ENCODE results near the gene ACTN1. TPM values are rescaled to one million over a fixed set of nuclear protein-coding genes. Genes with fewer than 3 reads are reported as not detected.

ACTN1 gene
- total and polyA plus RNA-seq, 2 of the 8 experiments (the other 6 are each of a cell fraction or from before 2014, with no cell fraction given), result 236 to 262 TPM

DNA sequence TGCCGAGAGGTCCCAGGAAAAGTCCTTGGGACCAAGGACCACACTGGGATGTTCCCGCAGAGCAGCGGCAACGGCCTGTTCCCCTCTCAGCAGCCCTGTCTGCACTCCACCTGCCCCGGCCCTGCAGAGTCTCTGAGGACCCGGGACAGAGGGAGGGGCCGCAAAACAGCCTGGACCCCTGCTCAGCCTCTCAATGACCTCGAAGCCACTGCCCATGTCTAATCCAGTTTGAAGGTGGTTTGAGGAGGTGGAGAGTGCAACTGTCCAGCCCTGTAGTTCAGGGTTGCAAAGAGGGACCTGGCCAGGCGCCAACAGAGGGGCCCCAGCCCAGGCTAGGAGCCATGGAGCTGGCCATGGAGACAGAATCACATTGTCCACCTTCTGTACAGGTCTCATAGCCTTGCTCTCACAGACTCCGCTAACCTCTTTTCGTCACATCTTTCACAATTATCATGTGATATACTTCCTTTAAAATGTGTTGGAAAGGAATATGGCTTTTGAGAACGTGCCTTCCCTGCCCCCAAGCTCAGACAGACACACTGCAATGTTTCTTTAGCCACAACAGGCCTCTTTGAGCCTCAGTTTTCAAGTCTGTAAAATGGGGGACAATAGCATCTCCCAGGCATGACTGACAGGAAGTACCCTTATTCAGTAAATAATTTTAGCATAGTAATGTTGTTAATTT lies 49.3 kb downstream of the ACTN1 start:
- CTCF ChIA-PET (ENCODE audit: partially characterized antibody), result interaction anchor here (1.2 to 22.6 kb wide), 5 partner anchors 8 to 178 kb away, joined by 3 to 291 read pairs (median 5); no protein-coding TSS in a partner anchor
- peaks cover 17 to 33% of the 10 kb centered on the region in 2 experiments for H4K20me1 ChIP-seq (replicated peaks in 1 of 2; ENCODE audit: control insufficient read depth in 1 of 2, insufficient read depth in 2 of 2, low read length in 2 of 2)

More for the DNA sequence above, 49.3 kb downstream of the ACTN1 start:
- WGBS, 2 experiments (ENCODE audit: extremely low coverage in 1 of 2, insufficient coverage in 1 of 2, insufficient read length in 1 of 2, insufficient replicate concordance in 2 of 2, low coverage in 1 of 2, low lambda C conversion rate in 2 of 2, missing lambda C conversion rate in 1 of 2), result 93% methylated on average over 12 of the region's 12 CpGs; no CpG with 5 or more reads in 1 of the 2 experiments
- H2AK5ac ChIP-seq (ENCODE audit: low read depth, low read length), result no peak overlapping the region
- no peak overlapping the region for H3K14ac ChIP-seq (ENCODE audit: insufficient read length)
- peaks cover 0 to 6% (median 2%) of the 10 kb centered on the region in 4 experiments; a peak in 4 of 7 replicates for H3K4me1 ChIP-seq (replicated peaks in 1 of 4; ENCODE audit: control insufficient read depth in 3 of 4, insufficient read depth in 4 of 4, low read length in 3 of 4)
- H4K91ac ChIP-seq (replicated peaks; ENCODE audit: insufficient read length, low read length), result no peak overlapping the region
- no peak overlapping the region for H4K8ac ChIP-seq (ENCODE audit: extremely low read depth, insufficient read depth, low read length)
- no peaks in the 10 kb centered on the region for H3K27me3 ChIP-seq (replicated peaks in 1 of 4; ENCODE audit: control insufficient read depth in 3 of 4, extremely low read depth in 1 of 4, insufficient read depth in 3 of 4, low read length in 3 of 4)
- H3K27ac ChIP-seq (ENCODE audit: low read depth, low read length), result no peak overlapping the region
- H3K79me2 ChIP-seq (ENCODE audit: control insufficient read depth in 1 of 2, insufficient read depth in 2 of 2, low read length in 2 of 2), result peaks cover 12 to 98% of the 10 kb centered on the region in 2 experiments
- H2BK12ac ChIP-seq (ENCODE audit: low read depth, low read length), result no peak overlapping the region
- FAIRE-seq (no peak), DNase-seq (ENCODE audit: low read depth in 1 of 2, low spot score in 2 of 2) (no peak)
- POLR2A ChIA-PET (ENCODE audit: partially characterized antibody), result no interaction called here
- TF ChIP-seq EP300 (IDR thresholded peaks at IDR 0.05; ENCODE audit: borderline replicate concordance in 1 of 2, low read depth in 2 of 2, low read length in 2 of 2), result no peak
- no peak overlapping the region for H3K9ac ChIP-seq (replicated peaks in 1 of 4; ENCODE audit: extremely low read depth in 1 of 4, low read depth in 3 of 4, low read length in 3 of 4)
- no peak overlapping the region for H3K18ac ChIP-seq (ENCODE audit: extremely low read depth, low read length)
- H3K9me3 ChIP-seq (ENCODE audit: insufficient read depth in 2 of 2, low read depth in 1 of 2, low read length in 1 of 2), result no peaks in the 10 kb centered on the region
- H2AFZ ChIP-seq (ENCODE audit: low read length), result no peak overlapping the region
- no peak overlapping the region for H3K56ac ChIP-seq (replicated peaks; ENCODE audit: insufficient read length, low read depth, low read length)
- no peak overlapping the region for H2BK5ac ChIP-seq (ENCODE audit: low read depth, low read length)
- no peak overlapping the region for H2BK20ac ChIP-seq (ENCODE audit: low read length)
- no peak overlapping the region for H2BK15ac ChIP-seq (ENCODE audit: low read length)
- H3K23me2 ChIP-seq (ENCODE audit: low read depth, low read length), result no peaks in the 10 kb centered on the region
- no peak overlapping the region for H3K23ac ChIP-seq (ENCODE audit: insufficient read length)
- no peak overlapping the region for H3K4ac ChIP-seq (replicated peaks; ENCODE audit: insufficient read length, low read depth, low read length)
- H3K79me1 ChIP-seq (ENCODE audit: low read depth, low read length), result peaks cover 20% of the 10 kb centered on the region
- no peak overlapping the region for H4K5ac ChIP-seq (ENCODE audit: insufficient read length, low read depth, low read length)
- no peak overlapping the region for H2BK120ac ChIP-seq (replicated peaks; ENCODE audit: low read depth, low read length)
- no peak overlapping the region for H3K4me2 ChIP-seq (ENCODE audit: insufficient read depth in 1 of 2, low read depth in 2 of 2, low read length in 2 of 2)
- H3K36me3 ChIP-seq (ENCODE audit: control insufficient read depth in 2 of 4, insufficient read depth in 4 of 4, low read length in 3 of 4), result peaks cover 0 to 7% (median 1%) of the 10 kb centered on the region in 4 experiments; a peak in 2 of 8 replicates
- H3K4me3 ChIP-seq (ENCODE audit: extremely low read depth in 1 of 4, insufficient read depth in 2 of 4, low read depth in 3 of 4, low read length in 4 of 4), result no peak overlapping the region

All from H1 (cell line).